ENCODE results near the gene ATP8A2.
"Not testable (repeated sequence)": the region's sequence is repeated elsewhere in the genome, so short reads cannot be mapped to it uniquely, and the experiment has no call there.

DNA sequence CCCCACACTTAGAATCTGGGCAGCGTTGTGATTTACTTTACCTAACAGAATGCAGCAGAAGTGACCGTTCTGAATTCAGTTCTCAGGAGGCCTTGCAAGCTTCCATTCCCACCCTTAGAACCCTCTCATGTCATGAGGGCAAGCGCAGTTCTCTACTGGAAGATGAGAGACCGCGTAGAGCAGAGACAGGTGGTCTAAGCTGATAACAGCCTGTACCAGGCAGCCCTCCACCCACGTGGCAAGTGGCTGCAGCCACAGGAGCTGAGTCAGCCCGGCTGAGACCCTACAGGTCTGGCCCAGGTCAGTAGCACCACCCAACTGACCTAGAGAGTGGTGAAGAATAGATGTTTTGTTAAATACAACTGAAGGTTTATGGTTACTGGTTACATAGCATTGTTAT is 694.7 kb downstream of the ATP8A2 start:
- TF ChIP-seq, protein P1, sequence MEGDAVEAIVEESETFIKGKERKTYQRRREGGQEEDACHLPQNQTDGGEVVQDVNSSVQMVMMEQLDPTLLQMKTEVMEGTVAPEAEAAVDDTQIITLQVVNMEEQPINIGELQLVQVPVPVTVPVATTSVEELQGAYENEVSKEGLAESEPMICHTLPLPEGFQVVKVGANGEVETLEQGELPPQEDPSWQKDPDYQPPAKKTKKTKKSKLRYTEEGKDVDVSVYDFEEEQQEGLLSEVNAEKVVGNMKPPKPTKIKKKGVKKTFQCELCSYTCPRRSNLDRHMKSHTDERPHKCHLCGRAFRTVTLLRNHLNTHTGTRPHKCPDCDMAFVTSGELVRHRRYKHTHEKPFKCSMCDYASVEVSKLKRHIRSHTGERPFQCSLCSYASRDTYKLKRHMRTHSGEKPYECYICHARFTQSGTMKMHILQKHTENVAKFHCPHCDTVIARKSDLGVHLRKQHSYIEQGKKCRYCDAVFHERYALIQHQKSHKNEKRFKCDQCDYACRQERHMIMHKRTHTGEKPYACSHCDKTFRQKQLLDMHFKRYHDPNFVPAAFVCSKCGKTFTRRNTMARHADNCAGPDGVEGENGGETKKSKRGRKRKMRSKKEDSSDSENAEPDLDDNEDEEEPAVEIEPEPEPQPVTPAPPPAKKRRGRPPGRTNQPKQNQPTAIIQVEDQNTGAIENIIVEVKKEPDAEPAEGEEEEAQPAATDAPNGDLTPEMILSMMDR (IDR thresholded peaks at IDR 0.05): not testable (repeated sequence)
- not testable (repeated sequence) for TF ChIP-seq POLR2AphosphoS5 (IDR thresholded peaks at IDR 0.05; ENCODE audit: low read depth, low read length)

All from Panc1 (cell line).